ENCODE data around the gene STK25. TPM values are rescaled to one million over a fixed set of nuclear protein-coding genes. Genes with fewer than 3 reads are reported as not detected.

STK25 gene
- total and polyA plus RNA-seq, 2 experiments from 2014 or later = 125 to 304 TPM

DNA sequence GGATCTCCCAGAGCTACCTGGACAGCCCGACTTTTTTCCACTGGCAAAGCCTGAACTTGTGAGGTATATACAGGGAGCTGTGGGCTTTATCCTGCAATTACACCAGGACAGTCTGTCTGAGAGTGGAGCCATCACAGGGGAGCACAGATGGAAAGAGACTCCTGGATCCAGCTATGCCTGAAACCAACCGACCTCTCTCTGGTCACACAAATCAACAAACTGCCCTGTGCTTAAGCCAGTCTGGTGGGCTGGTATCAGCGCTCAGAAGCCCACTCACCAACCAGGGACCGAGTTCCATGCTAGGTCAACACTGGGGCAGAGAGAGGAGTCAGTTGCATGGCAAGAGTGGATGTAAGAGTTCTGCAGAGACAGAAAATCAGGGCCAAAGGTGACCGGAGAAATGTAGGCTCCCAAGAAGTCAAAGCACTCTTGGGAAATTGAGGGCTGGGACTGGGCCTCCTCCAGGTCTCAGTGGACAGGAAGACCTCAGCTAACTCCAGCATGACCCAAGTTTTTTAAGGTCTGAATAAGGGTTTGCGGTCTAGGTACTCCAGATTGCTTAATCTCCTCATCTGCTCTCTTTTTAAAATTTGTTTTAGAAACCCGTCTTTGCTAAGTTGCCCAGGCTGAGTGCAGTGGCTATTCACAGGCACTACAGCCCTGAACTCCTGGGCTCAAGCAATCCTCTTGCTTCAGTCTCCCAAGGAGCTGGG is 46.4 kb upstream of the STK25 start:
- H2AFZ ChIP-seq = no peak overlapping the region
- H4K20me1 ChIP-seq (replicated peaks; ENCODE audit: insufficient read depth) = no peaks in the 10 kb centered on the region
- H3K27me3 Mint-ChIP-seq (ENCODE audit: insufficient read depth, low read depth, poor library complexity) = peaks cover 20% of the 10 kb centered on the region
- no peak overlapping the region for H3K4me3 ChIP-seq
- no peaks in the 10 kb centered on the region for H3K36me3 ChIP-seq (ENCODE audit: insufficient read depth)
- peaks cover 25% of the 10 kb centered on the region for H3K4me1 Mint-ChIP-seq
- H3K27ac Mint-ChIP-seq = no peak overlapping the region
- H3K79me2 ChIP-seq (replicated peaks; ENCODE audit: insufficient read depth) = peaks cover 1% of the 10 kb centered on the region
- no peaks in the 10 kb centered on the region for H3K9me2 ChIP-seq (ENCODE audit: insufficient read depth)
- no peaks in the 10 kb centered on the region for H3F3A ChIP-seq (replicated peaks; ENCODE audit: low read depth)
- peaks cover 10% of the 10 kb centered on the region for H3K4me1 ChIP-seq (ENCODE audit: insufficient read depth)
- ATAC-seq = no peak
- peaks cover 23% of the 10 kb centered on the region for H3K9me3 Mint-ChIP-seq
- peaks cover 8% of the 10 kb centered on the region; the same call in 1 of the 2 replicates for H3K27me3 ChIP-seq (ENCODE audit: insufficient read depth)
- H3K36me3 Mint-ChIP-seq (ENCODE audit: low read depth) = peaks cover 8% of the 10 kb centered on the region; the same call in 2 of the 3 replicates
- TF ChIP-seq ZNF331 (CRISPR knock-in tag; IDR thresholded peaks at IDR 0.05; ENCODE audit: low read depth) (no peak), NANOG (IDR thresholded peaks at IDR 0.05; ENCODE audit: borderline replicate concordance) (no peak), JUNB (IDR thresholded peaks at IDR 0.05; ENCODE audit: unreplicated experiment) (no peak), ZNF114 (CRISPR knock-in tag; IDR thresholded peaks at IDR 0.05) (no peak), EZH2phosphoT487 (IDR thresholded peaks at IDR 0.05; ENCODE audit: unreplicated experiment) (no peak), POLR2AphosphoS5 (IDR thresholded peaks at IDR 0.05; ENCODE audit: low read depth) (no peak), STAT1 (IDR thresholded peaks at IDR 0.05; ENCODE audit: unreplicated experiment) (no peak), CREB1 (CRISPR knock-in tag; IDR thresholded peaks at IDR 0.05; ENCODE audit: low read depth) (no peak), EZH2 (IDR thresholded peaks at IDR 0.05; ENCODE audit: low read depth, unreplicated experiment) (no peak)
- TF ChIP-seq, protein P1, sequence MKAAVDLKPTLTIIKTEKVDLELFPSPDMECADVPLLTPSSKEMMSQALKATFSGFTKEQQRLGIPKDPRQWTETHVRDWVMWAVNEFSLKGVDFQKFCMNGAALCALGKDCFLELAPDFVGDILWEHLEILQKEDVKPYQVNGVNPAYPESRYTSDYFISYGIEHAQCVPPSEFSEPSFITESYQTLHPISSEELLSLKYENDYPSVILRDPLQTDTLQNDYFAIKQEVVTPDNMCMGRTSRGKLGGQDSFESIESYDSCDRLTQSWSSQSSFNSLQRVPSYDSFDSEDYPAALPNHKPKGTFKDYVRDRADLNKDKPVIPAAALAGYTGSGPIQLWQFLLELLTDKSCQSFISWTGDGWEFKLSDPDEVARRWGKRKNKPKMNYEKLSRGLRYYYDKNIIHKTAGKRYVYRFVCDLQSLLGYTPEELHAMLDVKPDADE (IDR thresholded peaks at IDR 0.05) = no peak
- TF ChIP-seq, protein P2, sequence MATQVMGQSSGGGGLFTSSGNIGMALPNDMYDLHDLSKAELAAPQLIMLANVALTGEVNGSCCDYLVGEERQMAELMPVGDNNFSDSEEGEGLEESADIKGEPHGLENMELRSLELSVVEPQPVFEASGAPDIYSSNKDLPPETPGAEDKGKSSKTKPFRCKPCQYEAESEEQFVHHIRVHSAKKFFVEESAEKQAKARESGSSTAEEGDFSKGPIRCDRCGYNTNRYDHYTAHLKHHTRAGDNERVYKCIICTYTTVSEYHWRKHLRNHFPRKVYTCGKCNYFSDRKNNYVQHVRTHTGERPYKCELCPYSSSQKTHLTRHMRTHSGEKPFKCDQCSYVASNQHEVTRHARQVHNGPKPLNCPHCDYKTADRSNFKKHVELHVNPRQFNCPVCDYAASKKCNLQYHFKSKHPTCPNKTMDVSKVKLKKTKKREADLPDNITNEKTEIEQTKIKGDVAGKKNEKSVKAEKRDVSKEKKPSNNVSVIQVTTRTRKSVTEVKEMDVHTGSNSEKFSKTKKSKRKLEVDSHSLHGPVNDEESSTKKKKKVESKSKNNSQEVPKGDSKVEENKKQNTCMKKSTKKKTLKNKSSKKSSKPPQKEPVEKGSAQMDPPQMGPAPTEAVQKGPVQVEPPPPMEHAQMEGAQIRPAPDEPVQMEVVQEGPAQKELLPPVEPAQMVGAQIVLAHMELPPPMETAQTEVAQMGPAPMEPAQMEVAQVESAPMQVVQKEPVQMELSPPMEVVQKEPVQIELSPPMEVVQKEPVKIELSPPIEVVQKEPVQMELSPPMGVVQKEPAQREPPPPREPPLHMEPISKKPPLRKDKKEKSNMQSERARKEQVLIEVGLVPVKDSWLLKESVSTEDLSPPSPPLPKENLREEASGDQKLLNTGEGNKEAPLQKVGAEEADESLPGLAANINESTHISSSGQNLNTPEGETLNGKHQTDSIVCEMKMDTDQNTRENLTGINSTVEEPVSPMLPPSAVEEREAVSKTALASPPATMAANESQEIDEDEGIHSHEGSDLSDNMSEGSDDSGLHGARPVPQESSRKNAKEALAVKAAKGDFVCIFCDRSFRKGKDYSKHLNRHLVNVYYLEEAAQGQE (IDR thresholded peaks at IDR 0.05; ENCODE audit: unreplicated experiment) = no peak
- TF ChIP-seq, protein P3, sequence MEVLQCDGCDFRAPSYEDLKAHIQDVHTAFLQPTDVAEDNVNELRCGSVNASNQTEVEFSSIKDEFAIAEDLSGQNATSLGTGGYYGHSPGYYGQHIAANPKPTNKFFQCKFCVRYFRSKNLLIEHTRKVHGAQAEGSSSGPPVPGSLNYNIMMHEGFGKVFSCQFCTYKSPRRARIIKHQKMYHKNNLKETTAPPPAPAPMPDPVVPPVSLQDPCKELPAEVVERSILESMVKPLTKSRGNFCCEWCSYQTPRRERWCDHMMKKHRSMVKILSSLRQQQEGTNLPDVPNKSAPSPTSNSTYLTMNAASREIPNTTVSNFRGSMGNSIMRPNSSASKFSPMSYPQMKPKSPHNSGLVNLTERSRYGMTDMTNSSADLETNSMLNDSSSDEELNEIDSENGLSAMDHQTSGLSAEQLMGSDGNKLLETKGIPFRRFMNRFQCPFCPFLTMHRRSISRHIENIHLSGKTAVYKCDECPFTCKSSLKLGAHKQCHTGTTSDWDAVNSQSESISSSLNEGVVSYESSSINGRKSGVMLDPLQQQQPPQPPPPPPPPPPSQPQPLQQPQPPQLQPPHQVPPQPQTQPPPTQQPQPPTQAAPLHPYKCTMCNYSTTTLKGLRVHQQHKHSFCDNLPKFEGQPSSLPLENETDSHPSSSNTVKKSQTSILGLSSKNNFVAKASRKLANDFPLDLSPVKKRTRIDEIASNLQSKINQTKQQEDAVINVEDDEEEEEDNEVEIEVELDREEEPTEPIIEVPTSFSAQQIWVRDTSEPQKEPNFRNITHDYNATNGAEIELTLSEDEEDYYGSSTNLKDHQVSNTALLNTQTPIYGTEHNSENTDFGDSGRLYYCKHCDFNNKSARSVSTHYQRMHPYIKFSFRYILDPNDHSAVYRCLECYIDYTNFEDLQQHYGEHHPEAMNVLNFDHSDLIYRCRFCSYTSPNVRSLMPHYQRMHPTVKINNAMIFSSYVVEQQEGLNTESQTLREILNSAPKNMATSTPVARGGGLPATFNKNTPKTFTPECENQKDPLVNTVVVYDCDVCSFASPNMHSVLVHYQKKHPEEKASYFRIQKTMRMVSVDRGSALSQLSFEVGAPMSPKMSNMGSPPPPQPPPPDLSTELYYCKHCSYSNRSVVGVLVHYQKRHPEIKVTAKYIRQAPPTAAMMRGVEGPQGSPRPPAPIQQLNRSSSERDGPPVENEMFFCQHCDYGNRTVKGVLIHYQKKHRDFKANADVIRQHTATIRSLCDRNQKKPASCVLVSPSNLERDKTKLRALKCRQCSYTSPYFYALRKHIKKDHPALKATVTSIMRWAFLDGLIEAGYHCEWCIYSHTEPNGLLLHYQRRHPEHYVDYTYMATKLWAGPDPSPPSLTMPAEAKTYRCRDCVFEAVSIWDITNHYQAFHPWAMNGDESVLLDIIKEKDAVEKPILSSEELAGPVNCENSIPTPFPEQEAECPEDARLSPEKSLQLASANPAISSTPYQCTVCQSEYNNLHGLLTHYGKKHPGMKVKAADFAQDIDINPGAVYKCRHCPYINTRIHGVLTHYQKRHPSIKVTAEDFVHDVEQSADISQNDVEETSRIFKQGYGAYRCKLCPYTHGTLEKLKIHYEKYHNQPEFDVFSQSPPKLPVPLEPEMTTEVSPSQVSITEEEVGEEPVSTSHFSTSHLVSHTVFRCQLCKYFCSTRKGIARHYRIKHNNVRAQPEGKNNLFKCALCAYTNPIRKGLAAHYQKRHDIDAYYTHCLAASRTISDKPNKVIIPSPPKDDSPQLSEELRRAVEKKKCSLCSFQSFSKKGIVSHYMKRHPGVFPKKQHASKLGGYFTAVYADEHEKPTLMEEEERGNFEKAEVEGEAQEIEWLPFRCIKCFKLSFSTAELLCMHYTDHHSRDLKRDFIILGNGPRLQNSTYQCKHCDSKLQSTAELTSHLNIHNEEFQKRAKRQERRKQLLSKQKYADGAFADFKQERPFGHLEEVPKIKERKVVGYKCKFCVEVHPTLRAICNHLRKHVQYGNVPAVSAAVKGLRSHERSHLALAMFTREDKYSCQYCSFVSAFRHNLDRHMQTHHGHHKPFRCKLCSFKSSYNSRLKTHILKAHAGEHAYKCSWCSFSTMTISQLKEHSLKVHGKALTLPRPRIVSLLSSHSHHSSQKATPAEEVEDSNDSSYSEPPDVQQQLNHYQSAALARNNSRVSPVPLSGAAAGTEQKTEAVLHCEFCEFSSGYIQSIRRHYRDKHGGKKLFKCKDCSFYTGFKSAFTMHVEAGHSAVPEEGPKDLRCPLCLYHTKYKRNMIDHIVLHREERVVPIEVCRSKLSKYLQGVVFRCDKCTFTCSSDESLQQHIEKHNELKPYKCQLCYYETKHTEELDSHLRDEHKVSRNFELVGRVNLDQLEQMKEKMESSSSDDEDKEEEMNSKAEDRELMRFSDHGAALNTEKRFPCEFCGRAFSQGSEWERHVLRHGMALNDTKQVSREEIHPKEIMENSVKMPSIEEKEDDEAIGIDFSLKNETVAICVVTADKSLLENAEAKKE (CRISPR knock-in tag; IDR thresholded peaks at IDR 0.05) = no peak
- TF ChIP-seq, protein P4, sequence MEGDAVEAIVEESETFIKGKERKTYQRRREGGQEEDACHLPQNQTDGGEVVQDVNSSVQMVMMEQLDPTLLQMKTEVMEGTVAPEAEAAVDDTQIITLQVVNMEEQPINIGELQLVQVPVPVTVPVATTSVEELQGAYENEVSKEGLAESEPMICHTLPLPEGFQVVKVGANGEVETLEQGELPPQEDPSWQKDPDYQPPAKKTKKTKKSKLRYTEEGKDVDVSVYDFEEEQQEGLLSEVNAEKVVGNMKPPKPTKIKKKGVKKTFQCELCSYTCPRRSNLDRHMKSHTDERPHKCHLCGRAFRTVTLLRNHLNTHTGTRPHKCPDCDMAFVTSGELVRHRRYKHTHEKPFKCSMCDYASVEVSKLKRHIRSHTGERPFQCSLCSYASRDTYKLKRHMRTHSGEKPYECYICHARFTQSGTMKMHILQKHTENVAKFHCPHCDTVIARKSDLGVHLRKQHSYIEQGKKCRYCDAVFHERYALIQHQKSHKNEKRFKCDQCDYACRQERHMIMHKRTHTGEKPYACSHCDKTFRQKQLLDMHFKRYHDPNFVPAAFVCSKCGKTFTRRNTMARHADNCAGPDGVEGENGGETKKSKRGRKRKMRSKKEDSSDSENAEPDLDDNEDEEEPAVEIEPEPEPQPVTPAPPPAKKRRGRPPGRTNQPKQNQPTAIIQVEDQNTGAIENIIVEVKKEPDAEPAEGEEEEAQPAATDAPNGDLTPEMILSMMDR (conservative IDR thresholded peaks at IDR 0.05; ENCODE audit: low read depth in 2 of 2) = no peak
- no peak overlapping the region for H3K4me2 ChIP-seq
- H3K4me3 Mint-ChIP-seq = no peak overlapping the region
- no peak overlapping the region for H3K27ac ChIP-seq (ENCODE audit: low read depth)
- no peak for DNase-seq (ENCODE audit: low spot score)
